H9 (cell line): ENCODE data around the gene CPT1A. TPM values are rescaled to one million over a fixed set of nuclear protein-coding genes. Genes with fewer than 3 reads are reported as not detected.

Source experiments
- DNase-seq: peaks from one replicate; pipeline ENCODE4 v3.0.0-alpha.2; 2017
- H2AFZ ChIP-seq: one replicate; pipeline ENCODE4 v1.6.1; 2013; ENCODE audit warnings: mild to moderate bottlenecking, low read length, control low read depth, moderate library complexity
- H2AK5ac ChIP-seq: 2 replicates; pipeline ENCODE4 v1.6.1; 2013; ENCODE audit warnings: low read length, control low read depth, mixed read lengths; ENCODE audit not compliant: insufficient read length
- H2BK120ac ChIP-seq: one replicate; pipeline ENCODE4 v1.6.1; 2013; ENCODE audit warnings: low read depth, mild to moderate bottlenecking, low read length, control low read depth, inconsistent platforms; ENCODE audit not compliant: poor library complexity, severe bottlenecking
- H2BK12ac ChIP-seq: 2 replicates; pipeline ENCODE4 v1.6.1; 2013; ENCODE audit warnings: low read length, control low read depth, mixed read lengths, low read depth; ENCODE audit not compliant: insufficient read length
- H2BK15ac ChIP-seq: 2 replicates; pipeline ENCODE4 v1.6.1; 2013; ENCODE audit warnings: low read depth, low read length, control low read depth
- H2BK20ac ChIP-seq: one replicate; pipeline ENCODE4 v1.6.1; 2013; ENCODE audit warnings: low read depth, mild to moderate bottlenecking, low read length, control low read depth, inconsistent platforms; ENCODE audit not compliant: poor library complexity, severe bottlenecking
- H2BK5ac ChIP-seq: 2 replicates; pipeline ENCODE4 v1.6.1; 2013; ENCODE audit warnings: low read length, control low read depth, mixed read lengths; ENCODE audit not compliant: insufficient read length
- H3K14ac ChIP-seq: 2 replicates; pipeline ENCODE4 v1.6.1; 2013; ENCODE audit warnings: low read length, control low read depth; ENCODE audit not compliant: insufficient read depth
- H3K18ac ChIP-seq: 2 replicates; pipeline ENCODE4 v1.6.1; 2013; ENCODE audit warnings: low read depth, mild to moderate bottlenecking, mixed read lengths, low read length, control low read depth; ENCODE audit not compliant: insufficient read length
- H3K23ac ChIP-seq: 2 replicates; pipeline ENCODE4 v1.6.1; 2013; ENCODE audit warnings: low read length, control low read depth, mixed read lengths, low read depth; ENCODE audit not compliant: insufficient read length
- H3K23me2 ChIP-seq: 2 replicates; pipeline ENCODE4 v1.6.1; 2013; ENCODE audit warnings: low read depth, mild to moderate bottlenecking, mixed read lengths, low read length, control low read depth; ENCODE audit not compliant: insufficient read length, poor library complexity, severe bottlenecking
- H3K27ac ChIP-seq: 2 replicates; pipeline ENCODE4 v1.5.1; 2013; ENCODE audit warnings: low read length, control low read depth, mixed read lengths, low read depth; ENCODE audit not compliant: insufficient read length
- H3K27me3 ChIP-seq: 2 replicates; pipeline ENCODE4 v1.6.1; 2013; ENCODE audit warnings: low read length, control low read depth, inconsistent platforms; ENCODE audit not compliant: insufficient read depth
- H3K4ac ChIP-seq: 2 replicates; pipeline ENCODE4 v1.6.1; 2013; ENCODE audit warnings: low read depth, mild to moderate bottlenecking, control low read depth, inconsistent platforms, low read length, moderate library complexity
- H3K4me1 ChIP-seq: 2 replicates; pipeline ENCODE4 v1.6.1; 2013; ENCODE audit warnings: low read length, control low read depth, inconsistent platforms; ENCODE audit not compliant: insufficient read depth
- H3K4me2 ChIP-seq: 2 replicates; pipeline ENCODE4 v1.6.1; 2013; ENCODE audit warnings: low read length, control low read depth, mixed read lengths; ENCODE audit not compliant: insufficient read length, insufficient read depth
- H3K56ac ChIP-seq: 2 replicates; pipeline ENCODE4 v1.6.1; 2013; ENCODE audit warnings: low read depth, mild to moderate bottlenecking, mixed read lengths, low read length, control low read depth; ENCODE audit not compliant: insufficient read length
- H3K79me1 ChIP-seq: 2 replicates; pipeline ENCODE4 v1.6.1; 2013; ENCODE audit warnings: low read depth, mild to moderate bottlenecking, moderate library complexity, low read length, control low read depth, inconsistent platforms; ENCODE audit not compliant: insufficient read depth, poor library complexity, severe bottlenecking
- H3K79me2 ChIP-seq: 2 replicates; pipeline ENCODE4 v1.6.1; 2013; ENCODE audit warnings: low read length, control low read depth, inconsistent platforms; ENCODE audit not compliant: insufficient read depth
- H3K9ac ChIP-seq: 2 replicates; pipeline ENCODE4 v1.6.1; 2013; ENCODE audit warnings: low read length, control low read depth, mixed read lengths; ENCODE audit not compliant: insufficient read length; ENCODE audit errors: extremely low read depth
- H3K9me3 ChIP-seq: one replicate; pipeline ENCODE4 v1.6.1; 2013; ENCODE audit warnings: low read depth, low read length, inconsistent platforms; ENCODE audit not compliant: control insufficient read depth
- H3T11ph ChIP-seq: one replicate; pipeline ENCODE4 v1.6.1; 2013; ENCODE audit warnings: mild to moderate bottlenecking, low read length, control low read depth, inconsistent platforms
- H4K20me1 ChIP-seq: one replicate; pipeline ENCODE4 v1.6.1; 2013; ENCODE audit not compliant: control insufficient read depth, insufficient read length, insufficient read depth
- H4K5ac ChIP-seq: 2 replicates; pipeline ENCODE4 v1.6.1; 2013; ENCODE audit warnings: low read depth, mild to moderate bottlenecking, mixed read lengths, low read length, control low read depth; ENCODE audit not compliant: insufficient read length
- H4K8ac ChIP-seq: replicated peaks from 2 replicates; pipeline ENCODE4 v1.6.1; 2013; ENCODE audit warnings: low read length, control low read depth, mixed read lengths, low read depth; ENCODE audit not compliant: insufficient read length
- H4K91ac ChIP-seq: 2 replicates; pipeline ENCODE4 v1.6.1; 2013; ENCODE audit warnings: low read depth, mild to moderate bottlenecking, moderate library complexity, mixed read lengths, low read length, control low read depth; ENCODE audit not compliant: insufficient read length
- H3K27ac Mint-ChIP-seq, 3 experiments: 2 replicates in 2 of 3; 3 replicates in 1 of 3; pipeline ENCODE4 v1.8.0; 2020 to 2021; ENCODE audit warnings: mixed read lengths in 3 of 3, mild to moderate bottlenecking in 1 of 3, moderate library complexity in 1 of 3
- H3K27me3 Mint-ChIP-seq: 2 replicates; pipeline ENCODE4 v1.8.0; 2021; ENCODE audit warnings: low read depth, mild to moderate bottlenecking, moderate library complexity, mixed read lengths
- H3K36me3 Mint-ChIP-seq, 3 experiments: 2 replicates in 2 of 3; 3 replicates in 1 of 3; pipeline ENCODE4 v1.8.0; 2020 to 2021; ENCODE audit warnings: low read depth in 3 of 3, mixed read lengths in 3 of 3; ENCODE audit not compliant: insufficient read depth in 1 of 3
- H3K4me1 Mint-ChIP-seq, 2 experiments: 2 replicates each; pipeline ENCODE4 v1.8.0; 2020; ENCODE audit warnings: mixed read lengths in 2 of 2
- H3K4me3 Mint-ChIP-seq, 2 experiments: 2 replicates in 1 of 2; 3 replicates in 1 of 2; pipeline ENCODE4 v1.8.0; 2020 to 2021; ENCODE audit warnings: mild to moderate bottlenecking in 2 of 2, mixed read lengths in 2 of 2, moderate library complexity in 1 of 2
- H3K9me3 Mint-ChIP-seq, 2 experiments: 2 replicates in 1 of 2; 3 replicates in 1 of 2; pipeline ENCODE4 v1.8.0; 2020; ENCODE audit warnings: mild to moderate bottlenecking in 2 of 2, mixed read lengths in 2 of 2, moderate library complexity in 1 of 2
- WGBS: extraction: QIAGEN DNeasy Blood & Tissue Kit; methylation state at CpG from one replicate; pipeline ENCODE4 v1.1.7; 2013; ENCODE audit warnings: missing lambda C conversion rate, low lambda C conversion rate, mixed read lengths; ENCODE audit not compliant: insufficient read length; ENCODE audit errors: extremely low coverage; 5-methylcytosine and 5-hydroxymethylcytosine counted together
- total RNA-seq: library from RNA; stranded (reverse); gene quantifications from 2 replicates; pipeline ENCODE4 v1.2.1, GENCODE V29; 2021
- TF ChIP-seq, protein P1 (sequence below): fragments of 200-600 bp; sonication (generic); conservative IDR thresholded peaks from 3 replicates; pipeline ENCODE4 v1.8.0; 2021; ENCODE audit warnings: antibody characterized with exemption, mild to moderate bottlenecking

The CPT1A gene
- total RNA-seq, 1 experiment from 2014 or later: 7.5 TPM

- H3K18ac ChIP-seq: no peak overlapping the region
- H3K9me3 ChIP-seq: no peaks in the 10 kb centered on the region
- DNase-seq: no peak
- Mint-ChIP-seq H3K27me3 (peaks cover 89% of the 10 kb centered on the region), H3K27ac (no peak overlapping the region), H3K4me3 (no peak overlapping the region), H3K9me3 (no peaks in the 10 kb centered on the region; a peak in 1 of 5 replicates), H3K4me1 (peaks cover 7 to 9% of the 10 kb centered on the region in 2 experiments), H3K36me3 (no peaks in the 10 kb centered on the region)
- no peak overlapping the region for H3K9ac ChIP-seq
- no peak overlapping the region for H2AK5ac ChIP-seq
- H3K79me1 ChIP-seq: no peaks in the 10 kb centered on the region
- no peak overlapping the region for H4K8ac ChIP-seq
- H3K4me1 ChIP-seq: no peaks in the 10 kb centered on the region
- H3K14ac ChIP-seq: no peak overlapping the region
- H3K27me3 ChIP-seq: peaks cover 10% of the 10 kb centered on the region; the same call in 1 of the 2 replicates
- H2BK120ac ChIP-seq: no peak overlapping the region
- H4K91ac ChIP-seq: no peak overlapping the region
- H2BK12ac ChIP-seq: no peak overlapping the region
- H3T11ph ChIP-seq: no peak overlapping the region
- H2BK20ac ChIP-seq: no peak overlapping the region
- no peak overlapping the region for H3K4ac ChIP-seq
- H4K20me1 ChIP-seq: no peaks in the 10 kb centered on the region
- no peak overlapping the region for H3K4me2 ChIP-seq
- H3K79me2 ChIP-seq: no peaks in the 10 kb centered on the region
- H3K27ac ChIP-seq: no peak overlapping the region
- no peak overlapping the region for H4K5ac ChIP-seq
- no peak overlapping the region for H3K23ac ChIP-seq
- no peaks in the 10 kb centered on the region for H3K23me2 ChIP-seq
- no peak overlapping the region for H3K56ac ChIP-seq
- no CpG with 5 or more reads among the region's 15 CpGs for WGBS
- H2BK15ac ChIP-seq: no peak overlapping the region
- no peak overlapping the region for H2AFZ ChIP-seq
- H2BK5ac ChIP-seq: no peak overlapping the region
- TF ChIP-seq, protein P1, sequence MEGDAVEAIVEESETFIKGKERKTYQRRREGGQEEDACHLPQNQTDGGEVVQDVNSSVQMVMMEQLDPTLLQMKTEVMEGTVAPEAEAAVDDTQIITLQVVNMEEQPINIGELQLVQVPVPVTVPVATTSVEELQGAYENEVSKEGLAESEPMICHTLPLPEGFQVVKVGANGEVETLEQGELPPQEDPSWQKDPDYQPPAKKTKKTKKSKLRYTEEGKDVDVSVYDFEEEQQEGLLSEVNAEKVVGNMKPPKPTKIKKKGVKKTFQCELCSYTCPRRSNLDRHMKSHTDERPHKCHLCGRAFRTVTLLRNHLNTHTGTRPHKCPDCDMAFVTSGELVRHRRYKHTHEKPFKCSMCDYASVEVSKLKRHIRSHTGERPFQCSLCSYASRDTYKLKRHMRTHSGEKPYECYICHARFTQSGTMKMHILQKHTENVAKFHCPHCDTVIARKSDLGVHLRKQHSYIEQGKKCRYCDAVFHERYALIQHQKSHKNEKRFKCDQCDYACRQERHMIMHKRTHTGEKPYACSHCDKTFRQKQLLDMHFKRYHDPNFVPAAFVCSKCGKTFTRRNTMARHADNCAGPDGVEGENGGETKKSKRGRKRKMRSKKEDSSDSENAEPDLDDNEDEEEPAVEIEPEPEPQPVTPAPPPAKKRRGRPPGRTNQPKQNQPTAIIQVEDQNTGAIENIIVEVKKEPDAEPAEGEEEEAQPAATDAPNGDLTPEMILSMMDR: no peak
Measured at GRCh38 chr11:68848429-68848828, 6.7 kb upstream of the CPT1A start.
